T follicular helper cell (primary cell): ENCODE results near the gene KLHL29.

Source experiments
- DNase-seq: peaks from one replicate; pipeline ENCODE4 v3.0.0-alpha.2; 2020; ENCODE audit warnings: low read depth

KLHL29 gene

GRCh38 chr2:23493846-23494245 is 108.9 kb downstream of the KLHL29 start:
- no peak for DNase-seq

- DNase-seq, result no peak
These were observed 109.3 kb downstream of the KLHL29 start for GRCh38 chr2:23494286-23494685.

DNA sequence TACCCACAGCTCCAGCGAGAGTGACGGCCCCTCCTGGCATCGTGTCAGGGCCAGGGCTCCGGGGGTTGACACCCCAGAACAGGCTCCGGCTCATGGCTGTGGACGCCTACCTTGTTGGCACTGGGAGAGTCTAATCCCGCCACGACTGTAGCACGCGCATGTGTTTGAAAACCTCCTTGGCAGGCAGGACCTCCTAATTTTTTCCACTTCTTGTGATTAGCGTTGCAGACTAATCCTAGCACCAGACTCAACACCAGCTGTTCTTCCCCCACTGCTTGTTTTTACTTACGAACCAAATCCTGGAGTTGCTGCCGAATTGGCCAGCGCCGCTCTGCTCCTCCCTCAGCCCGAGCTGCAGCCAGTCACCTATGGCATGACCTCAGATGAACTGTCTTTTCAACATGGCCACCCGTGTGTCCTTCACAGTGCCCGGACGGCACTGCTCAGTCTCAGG is 110.7 kb downstream of the KLHL29 start:
- no peak for DNase-seq

- DNase-seq, result no peak
These were observed 111.5 kb downstream of the KLHL29 start for GRCh38 chr2:23496456-23496855.

GRCh38 chr2:23497063-23497462 is 112.1 kb downstream of the KLHL29 start:
- no peak for DNase-seq

- no peak for DNase-seq
These were observed 112.6 kb downstream of the KLHL29 start for GRCh38 chr2:23497536-23497935.

DNA sequence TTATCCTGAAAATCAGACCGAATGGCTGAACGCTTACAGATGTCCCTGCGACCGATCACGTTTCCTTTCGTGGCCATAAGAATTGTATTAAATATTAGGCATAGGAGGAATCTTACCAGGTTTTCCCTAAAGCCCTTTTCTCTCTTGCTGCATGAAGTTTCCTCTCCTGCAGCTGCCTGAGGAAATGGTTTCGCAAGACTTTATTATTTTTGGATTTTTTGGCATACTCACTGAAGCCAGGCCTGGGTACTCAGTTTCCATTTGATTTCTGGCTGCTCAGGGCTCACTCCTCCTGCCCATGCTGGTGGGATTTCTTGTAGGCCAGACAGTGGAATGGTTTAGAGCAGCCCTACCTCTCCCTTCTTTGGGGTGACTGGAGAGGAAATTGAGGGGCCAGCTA is 114.0 kb downstream of the KLHL29 start:
- DNase-seq, result no peak

- no peak for DNase-seq
These were observed 114.5 kb downstream of the KLHL29 start for GRCh38 chr2:23499439-23499838.

DNA sequence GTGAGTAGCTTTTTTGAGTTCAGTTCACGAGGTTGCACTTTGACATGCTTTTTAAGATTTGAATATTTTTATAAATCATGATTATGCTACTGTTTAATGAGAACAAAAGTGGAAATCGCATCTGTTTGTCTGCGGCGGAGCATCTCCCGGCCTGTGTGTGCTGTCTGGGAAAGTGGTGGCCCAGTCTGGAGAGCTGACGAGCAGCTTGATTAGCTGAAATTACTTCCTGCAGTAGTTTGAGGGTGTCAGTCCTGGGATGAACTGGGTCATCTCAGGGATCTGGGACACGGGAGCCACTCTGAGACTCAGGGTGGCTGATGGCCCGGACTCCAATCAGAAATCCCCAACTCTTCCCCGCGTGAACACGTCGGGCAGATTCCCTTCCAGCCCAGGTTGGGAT is 115.9 kb downstream of the KLHL29 start:
- no peak for DNase-seq

GRCh38 chr2:23502096-23502495 is 117.1 kb downstream of the KLHL29 start:
- DNase-seq, result no peak

GRCh38 chr2:23503097-23503496 is 118.1 kb downstream of the KLHL29 start:
- DNase-seq, result no peak

GRCh38 chr2:23503682-23504081 is 118.7 kb downstream of the KLHL29 start:
- DNase-seq, result no peak

DNA sequence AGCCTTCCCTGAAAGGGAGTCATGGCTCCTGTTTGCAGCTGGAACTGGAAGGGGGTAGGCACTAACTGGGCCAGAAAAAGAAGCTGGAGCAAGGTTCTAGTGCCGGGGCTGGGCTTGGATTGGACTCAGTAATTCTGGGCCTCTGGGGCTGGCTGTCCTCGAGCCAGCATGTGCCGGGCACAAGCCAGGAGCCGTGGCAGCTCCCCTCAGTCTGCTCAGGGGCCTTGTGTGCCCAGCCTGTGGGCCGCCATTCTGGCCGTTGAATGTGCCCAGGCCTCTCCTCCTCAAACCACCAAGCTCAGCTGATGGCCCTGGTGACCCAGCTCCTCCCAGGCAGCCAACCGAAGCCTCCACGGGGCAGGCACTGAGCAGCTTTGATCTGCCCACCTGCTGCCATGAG is 119.6 kb downstream of the KLHL29 start:
- no peak for DNase-seq

DNA sequence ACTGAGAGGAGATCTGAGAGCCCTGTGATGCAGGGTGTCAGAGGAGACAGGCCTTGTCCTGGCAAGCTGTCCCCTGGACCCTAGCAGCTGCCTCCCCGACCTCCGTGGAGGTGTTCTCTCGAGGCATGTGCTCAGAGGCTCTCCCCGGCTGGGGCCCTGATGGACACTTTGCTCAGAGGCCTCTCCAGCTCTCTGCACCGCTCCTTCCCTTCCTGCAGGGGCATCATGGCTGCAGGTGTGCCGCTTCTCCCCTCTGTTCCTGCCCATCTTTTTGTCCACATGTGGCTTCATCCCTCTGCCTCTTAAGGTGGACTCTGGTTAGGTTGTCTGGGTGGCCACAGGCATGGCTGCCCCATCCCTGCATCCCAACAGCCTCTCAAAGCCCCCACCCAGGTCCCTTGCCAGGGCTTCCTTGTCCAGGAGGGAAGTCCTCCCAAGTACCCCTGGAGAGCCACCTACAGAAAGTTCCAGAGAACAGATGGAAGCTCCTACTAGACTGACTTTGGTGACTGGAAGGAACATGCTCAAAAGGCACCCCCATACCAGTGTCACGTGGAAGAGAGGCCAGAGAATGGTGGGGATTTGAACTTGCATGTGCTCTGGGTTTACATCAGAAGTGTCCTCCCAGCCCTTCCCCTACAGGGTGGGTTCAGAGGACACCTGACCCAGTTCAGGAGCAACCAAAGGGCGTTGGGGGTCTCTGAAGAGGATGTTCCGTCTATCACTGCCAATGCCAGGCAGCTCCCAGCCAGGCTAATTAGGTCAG is 120.4 kb downstream of the KLHL29 start:
- no peak for DNase-seq

- no peak for DNase-seq
These were observed 121.0 kb downstream of the KLHL29 start for GRCh38 chr2:23505984-23506380.

GRCh38 chr2:23506531-23507266 is 121.7 kb downstream of the KLHL29 start:
- no peak for DNase-seq

GRCh38 chr2:23507267-23508065 is 122.5 kb downstream of the KLHL29 start:
- DNase-seq, result no peak

GRCh38 chr2:23508066-23508390 is 123.0 kb downstream of the KLHL29 start:
- no peak for DNase-seq

- no peak for DNase-seq
These were observed 124.1 kb downstream of the KLHL29 start for GRCh38 chr2:23509103-23509502.

- DNase-seq, result no peak
These were observed 124.8 kb downstream of the KLHL29 start for GRCh38 chr2:23509596-23510292.

- DNase-seq, result no peak
These were observed 125.5 kb downstream of the KLHL29 start for GRCh38 chr2:23510471-23510870.

DNA sequence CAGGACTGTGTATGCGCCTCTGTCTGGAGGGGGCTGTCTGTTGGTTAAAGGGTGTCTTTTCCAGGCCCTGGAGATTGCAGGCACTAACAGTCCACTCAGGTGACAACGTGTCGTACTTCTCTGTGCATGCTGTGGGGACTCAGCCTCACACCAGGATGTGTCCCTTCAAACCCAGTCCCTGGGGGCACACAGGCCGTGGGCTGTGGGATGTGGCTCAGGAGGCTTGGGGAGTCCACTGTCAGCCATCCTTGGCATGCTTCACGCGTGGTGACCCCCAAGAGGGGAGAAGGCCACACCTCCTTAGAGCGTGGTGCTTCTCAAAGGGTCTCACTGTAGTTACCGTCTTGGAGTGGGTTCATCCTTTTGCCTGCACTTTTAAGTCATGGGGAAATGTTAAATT is 127.8 kb downstream of the KLHL29 start:
- no peak for DNase-seq
